ENCODE measurements around the gene BRCA2.

DNA sequence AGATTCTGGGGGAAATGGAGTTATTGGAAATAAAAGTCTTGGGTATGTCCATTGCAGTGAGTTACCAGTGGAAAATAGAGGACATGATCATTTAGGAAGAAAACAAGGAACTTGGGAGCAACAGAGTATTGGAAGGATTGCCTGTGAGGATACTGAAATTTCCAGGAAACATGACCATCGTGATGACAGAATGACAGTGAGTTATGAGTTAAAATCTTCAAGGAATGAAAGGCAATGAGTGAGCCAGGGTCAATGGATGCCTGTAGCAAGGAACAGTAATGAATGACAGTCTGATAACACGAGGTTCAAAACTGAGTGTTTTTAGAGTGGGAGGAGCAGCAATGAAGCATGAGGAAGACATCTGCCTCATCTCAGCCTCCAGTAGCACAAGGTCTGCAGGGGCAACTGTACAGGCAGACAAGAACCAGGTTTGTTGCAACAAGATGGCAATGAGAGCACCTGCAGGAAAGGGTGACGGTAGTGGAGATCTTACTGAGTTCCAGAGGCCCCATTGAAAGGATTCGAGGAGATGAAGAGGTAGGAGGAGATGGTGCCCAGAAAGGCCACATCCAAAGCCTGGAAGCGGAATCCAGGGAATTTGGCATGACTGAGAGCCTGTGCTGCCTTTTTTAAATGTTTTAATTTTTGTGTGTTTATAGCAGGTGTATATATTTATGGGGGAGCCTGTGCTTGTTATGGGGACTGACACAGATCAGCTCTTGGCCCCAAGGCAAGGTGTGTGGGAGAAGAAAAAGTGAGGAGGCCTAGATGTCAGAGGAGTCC is 68.7 kb downstream of the BRCA2 start:
- TF ChIP-seq, protein P1, sequence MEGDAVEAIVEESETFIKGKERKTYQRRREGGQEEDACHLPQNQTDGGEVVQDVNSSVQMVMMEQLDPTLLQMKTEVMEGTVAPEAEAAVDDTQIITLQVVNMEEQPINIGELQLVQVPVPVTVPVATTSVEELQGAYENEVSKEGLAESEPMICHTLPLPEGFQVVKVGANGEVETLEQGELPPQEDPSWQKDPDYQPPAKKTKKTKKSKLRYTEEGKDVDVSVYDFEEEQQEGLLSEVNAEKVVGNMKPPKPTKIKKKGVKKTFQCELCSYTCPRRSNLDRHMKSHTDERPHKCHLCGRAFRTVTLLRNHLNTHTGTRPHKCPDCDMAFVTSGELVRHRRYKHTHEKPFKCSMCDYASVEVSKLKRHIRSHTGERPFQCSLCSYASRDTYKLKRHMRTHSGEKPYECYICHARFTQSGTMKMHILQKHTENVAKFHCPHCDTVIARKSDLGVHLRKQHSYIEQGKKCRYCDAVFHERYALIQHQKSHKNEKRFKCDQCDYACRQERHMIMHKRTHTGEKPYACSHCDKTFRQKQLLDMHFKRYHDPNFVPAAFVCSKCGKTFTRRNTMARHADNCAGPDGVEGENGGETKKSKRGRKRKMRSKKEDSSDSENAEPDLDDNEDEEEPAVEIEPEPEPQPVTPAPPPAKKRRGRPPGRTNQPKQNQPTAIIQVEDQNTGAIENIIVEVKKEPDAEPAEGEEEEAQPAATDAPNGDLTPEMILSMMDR (IDR thresholded peaks at IDR 0.05; ENCODE audit: low read depth, low read length), result no peak
- TF ChIP-seq POLR2A (IDR thresholded peaks at IDR 0.05; ENCODE audit: extremely low read depth, insufficient read length), result no peak
- TF ChIP-seq, protein P2, sequence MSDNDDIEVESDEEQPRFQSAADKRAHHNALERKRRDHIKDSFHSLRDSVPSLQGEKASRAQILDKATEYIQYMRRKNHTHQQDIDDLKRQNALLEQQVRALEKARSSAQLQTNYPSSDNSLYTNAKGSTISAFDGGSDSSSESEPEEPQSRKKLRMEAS (IDR thresholded peaks at IDR 0.05; ENCODE audit: low read depth, low read length), result no peak

All from NB4 (cell line).